Stimulated activated CD8-positive, alpha-beta memory T cell treated with anti-CD3 and anti-CD28 coated beads, Interleukin-2, amount 100 ng/mL, for 1 hour (primary cell): Measurements from ENCODE around the gene NAA15.
A peak's percentile ranks its signal among the peaks of the same experiment; 100 is the strongest.
"Not testable (repeated sequence)": the region's sequence is repeated elsewhere in the genome, so short reads cannot be mapped to it uniquely, and the experiment has no call there.

Experiments
- DNase-seq, 2 donors: peaks; one replicate each; pipeline ENCODE4 v3.0.0-alpha.2; 2020; ENCODE audit warnings: low read depth in 2 of 2

The NAA15 gene

DNA sequence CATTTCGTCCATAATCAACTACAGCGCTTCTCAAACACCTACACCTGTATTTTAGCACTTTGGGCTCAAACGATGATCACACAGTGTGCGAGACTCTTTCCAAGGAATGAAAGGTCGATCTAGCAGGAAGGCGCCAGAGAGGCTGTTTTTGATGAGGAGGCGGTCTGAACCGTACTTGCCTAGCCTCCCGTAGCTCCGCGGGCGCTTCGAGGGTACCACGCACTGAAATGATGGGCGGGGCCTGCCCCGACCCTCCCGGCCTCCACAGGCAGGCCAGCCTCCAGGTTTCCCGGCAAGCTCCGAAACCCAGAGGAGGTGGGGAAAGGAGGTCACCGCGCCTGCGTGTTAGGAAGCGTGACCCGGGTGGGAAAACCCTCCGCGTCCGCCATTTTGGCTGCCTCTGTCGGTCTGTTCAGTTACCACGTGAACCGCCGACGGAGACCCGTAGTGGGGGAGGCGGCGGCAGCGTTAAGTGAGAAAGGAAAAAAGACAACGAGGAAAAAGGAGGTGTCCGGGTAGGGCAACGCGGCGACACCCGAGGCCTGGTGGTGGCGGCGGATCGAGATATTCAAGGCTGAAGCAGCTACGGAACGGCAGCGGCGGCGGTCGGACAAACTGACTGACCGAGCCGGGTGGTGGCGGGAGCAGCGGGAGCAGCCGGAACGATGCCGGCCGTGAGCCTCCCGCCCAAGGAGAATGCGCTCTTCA lies at the start of gene NAA15:
NAA15 (plus strand) TSS at position 393 of the 708 bp plus-strand sequence; CDS start at position 666, 273 bp downstream.
- DNase-seq, result peak; percentile 92 to 96

DNA sequence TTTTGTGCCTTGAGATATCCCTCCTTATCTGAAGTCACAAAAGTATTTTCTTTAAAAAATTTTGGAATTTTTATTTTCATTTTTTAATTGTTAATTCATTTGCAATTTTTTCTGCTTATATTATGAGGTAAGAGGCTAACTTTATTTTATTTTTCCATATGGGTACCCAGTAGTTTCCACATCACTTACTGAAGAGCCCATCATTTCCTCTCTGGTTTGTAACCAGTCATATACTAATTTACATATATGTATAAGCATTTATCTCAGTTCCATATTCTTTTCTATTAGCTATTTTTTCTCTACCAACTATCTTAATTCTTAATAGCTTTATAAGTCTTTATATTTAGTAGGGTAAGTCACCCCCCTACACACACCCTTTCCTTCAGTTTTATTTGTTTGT lies 48.3 kb upstream of the NAA15 start:
- DNase-seq, result no peak

DNA sequence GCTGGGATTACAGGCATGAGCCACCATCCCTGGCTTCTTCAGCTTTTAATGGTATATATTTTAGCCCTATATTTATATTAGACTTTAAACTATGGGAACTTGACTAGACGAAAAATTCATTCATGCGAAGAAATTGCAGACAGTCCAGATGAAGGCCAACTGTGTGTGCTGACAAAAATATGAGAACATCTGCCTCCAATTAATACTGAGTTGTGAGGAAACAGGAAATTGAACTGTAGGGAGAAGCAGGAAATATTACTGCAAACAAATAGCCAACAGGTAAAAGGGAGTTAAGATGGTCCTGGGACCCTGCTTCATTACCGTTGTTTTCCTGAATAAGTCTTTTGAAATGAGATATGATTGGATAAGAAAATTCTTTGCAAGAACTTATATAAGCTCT lies 47.6 kb upstream of the NAA15 start:
- no peak for DNase-seq

DNA sequence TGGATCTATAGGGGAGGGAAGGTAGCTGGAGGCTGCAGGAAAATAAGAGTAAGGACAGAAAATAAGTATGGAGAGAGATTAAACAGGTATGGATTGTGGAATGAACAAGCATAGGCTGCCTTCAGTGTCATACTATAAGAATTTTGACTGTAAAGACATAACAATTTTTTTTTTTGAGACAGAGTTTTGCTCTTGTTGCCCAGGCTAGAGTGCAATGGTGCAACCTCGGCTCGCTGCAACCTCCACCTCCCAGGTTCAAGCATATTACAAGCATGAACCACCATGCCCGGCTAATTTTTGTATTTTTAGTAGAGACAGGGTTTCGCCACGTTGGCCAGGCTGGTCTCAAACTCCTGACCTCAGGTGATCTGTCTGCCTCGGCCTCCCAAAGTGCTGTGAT lies 45.7 kb upstream of the NAA15 start:
- not testable (repeated sequence) for DNase-seq

DNA sequence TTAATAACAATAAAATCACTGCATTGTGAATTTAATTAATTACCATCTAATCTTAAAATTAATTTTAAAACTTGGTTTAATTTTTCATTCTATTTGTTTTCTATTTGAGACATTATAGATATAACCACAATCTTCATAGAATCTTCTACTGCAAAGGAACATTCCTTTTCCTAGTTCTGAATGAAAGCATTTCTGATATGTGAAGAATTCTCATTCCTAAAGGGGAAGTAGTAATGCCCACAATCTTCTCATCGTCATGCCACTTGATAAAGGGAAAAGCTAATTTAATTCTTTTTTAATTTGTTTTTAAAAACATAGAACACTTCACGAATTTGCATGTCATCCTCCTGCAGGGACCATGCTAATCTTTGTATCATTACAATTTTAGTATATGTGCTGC lies 45.0 kb upstream of the NAA15 start:
- DNase-seq, result no peak

DNA sequence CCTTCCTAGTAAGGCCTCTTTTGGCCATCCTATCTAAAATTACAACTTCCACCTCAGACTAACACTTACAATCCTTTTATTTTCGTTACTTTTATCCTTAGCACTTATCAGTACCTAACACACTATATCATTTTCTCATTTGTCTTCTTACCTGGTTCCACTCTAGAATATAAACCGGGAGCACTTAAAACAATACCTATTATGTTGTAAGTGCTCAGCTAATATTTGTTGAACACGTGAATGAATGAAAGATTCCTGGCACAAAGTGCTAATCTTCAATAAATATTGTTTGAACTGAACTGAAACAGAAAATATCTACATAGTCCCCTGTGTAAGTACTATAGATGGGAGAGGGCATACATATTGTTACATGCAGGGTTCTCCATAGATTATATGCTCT lies 35.7 kb upstream of the NAA15 start:
- no peak for DNase-seq

DNA sequence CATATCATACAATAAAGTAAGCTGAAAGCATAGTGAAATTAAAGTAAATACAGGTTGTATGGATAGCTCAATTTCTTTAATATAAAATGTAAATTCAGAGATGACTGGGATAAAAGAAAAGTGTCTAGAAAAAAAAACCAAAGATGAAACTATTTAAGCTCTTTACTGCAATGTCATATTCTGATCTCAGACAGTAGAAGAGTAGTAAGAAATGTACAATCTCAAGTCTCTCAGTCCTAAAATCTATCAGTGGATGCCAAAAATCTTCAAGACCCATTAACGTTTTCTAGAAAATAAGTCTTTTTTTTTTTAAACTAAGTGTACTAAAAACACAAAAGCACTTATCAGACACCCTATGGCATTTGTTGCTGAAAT lies 35.1 kb upstream of the NAA15 start:
- no peak for DNase-seq

DNA sequence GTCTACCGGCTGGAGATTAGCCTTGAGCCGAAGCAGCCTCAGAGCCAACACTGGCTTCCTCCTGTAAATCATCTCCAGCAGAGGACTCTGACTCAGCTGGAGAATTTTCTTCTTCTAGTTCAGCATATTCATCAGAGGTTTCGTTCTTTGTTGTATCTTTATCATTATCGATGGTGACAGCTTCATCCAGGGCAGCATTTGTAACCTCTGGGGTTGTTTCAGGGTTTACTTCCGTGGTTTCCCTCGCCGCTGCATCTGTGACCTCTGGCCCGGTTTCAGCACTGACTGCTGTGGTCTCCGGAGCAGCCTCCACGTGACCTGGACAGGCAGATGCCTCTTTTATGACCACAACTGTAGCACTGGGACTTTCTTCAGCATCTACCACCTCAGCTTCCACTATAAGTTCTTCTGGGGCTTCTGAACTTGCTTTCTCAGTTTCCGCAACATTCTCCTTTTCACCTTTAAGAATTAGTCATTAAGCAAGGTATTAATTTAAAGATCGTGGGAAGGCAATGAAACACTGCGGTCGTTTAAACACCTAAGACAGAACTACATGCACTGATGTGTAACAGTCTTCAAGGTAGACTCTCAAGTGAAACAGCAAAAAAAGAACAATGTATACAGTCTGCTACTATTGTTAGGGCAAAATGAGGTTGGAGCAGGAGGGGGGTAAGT lies 34.6 kb upstream of the NAA15 start:
- DNase-seq, result peak; percentile 31 to 33

DNA sequence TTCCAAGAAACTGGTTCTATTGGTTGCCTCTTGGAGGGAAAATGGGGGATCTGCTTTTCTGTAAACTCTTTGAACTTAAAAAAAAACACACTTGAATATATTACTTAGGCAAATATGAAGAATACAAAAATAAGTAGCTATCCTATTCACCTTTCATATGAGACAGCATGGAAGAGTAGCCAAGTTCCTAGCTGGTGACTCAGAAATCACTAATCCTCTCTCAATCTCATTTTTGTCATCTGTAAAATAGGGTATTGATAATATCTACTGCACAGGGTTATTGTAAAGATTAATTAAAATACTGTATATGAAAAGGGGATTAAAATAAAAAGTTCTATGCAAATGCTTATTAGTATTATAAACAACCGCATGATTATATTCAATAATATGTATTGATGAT lies 34.0 kb upstream of the NAA15 start:
- no peak for DNase-seq

DNA sequence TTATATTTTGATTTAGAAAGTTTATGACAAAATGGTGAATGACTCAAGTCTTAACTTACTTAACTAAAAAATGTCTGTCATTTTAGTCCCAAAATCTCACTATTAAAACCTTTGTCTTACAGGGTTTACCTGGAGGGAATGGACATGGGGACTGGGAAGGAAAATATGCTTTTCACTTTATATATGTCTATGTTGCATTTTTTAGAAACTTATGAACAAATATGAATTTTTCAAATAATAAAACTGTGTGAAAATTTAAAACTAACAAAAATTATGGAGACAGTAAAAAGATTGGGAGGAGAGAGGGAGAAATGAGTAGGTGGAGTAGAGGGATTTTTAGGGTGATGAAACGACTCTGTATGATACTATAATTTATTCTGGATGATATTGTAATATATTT lies 27.5 kb upstream of the NAA15 start:
- no peak for DNase-seq

DNA sequence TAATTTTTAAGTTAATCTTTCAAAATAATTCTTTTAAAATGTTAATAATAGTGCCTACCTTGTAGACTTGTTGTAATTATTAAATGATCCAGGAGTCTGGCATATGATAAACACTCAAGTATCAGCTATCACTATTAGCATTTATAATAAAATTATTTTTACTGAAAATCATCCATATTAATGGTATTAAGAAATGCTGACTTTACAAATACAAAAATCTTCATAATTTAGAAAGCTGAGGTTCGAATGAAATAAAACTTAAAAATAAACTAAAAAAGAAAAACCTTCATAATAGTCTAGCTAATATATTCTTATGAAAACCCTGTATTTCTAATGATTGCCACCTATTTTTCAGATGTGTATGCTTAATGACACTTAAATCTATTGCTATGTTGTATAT lies 26.5 kb upstream of the NAA15 start:
- no peak for DNase-seq

DNA sequence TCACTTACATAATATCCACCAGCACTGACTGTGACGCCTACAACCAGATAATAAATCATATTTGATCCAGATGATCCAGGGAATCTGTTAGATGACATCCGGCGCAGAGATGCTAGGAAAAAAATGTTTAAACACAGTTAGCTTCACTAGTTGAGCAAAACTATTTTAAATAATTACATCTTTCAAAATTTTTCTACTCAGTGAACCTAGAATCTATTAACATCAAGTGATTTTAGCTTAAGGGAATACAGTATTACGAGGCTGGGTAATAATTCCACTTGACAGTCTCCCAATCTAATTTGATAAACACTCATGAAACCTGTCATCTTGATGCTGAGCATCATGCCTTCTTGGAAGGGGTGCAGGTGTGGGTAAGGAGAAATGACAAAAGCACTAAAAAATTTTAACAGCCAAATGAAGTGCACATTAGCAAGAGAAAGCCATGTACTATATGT lies 26.0 kb upstream of the NAA15 start:
- DNase-seq, result no peak

DNA sequence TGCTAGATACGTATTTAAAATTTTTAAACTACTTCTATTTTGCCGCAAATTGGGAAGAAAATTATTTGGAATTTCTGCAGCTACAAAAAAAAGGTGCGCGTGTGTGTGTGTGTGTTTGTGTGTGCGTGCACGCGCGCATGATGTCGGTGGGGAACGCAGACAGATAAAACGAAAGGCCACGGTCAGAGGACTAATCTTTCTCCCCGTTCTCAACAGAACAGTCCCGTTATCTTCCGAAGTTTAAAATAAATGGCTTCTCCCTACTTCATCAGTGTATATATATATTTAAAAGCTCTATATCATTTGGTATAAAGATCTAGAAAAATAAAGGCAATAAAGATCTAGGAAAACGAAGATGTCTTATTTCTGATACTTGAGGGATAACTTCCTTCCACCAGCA lies 22.8 kb upstream of the NAA15 start:
- DNase-seq, result no peak

DNA sequence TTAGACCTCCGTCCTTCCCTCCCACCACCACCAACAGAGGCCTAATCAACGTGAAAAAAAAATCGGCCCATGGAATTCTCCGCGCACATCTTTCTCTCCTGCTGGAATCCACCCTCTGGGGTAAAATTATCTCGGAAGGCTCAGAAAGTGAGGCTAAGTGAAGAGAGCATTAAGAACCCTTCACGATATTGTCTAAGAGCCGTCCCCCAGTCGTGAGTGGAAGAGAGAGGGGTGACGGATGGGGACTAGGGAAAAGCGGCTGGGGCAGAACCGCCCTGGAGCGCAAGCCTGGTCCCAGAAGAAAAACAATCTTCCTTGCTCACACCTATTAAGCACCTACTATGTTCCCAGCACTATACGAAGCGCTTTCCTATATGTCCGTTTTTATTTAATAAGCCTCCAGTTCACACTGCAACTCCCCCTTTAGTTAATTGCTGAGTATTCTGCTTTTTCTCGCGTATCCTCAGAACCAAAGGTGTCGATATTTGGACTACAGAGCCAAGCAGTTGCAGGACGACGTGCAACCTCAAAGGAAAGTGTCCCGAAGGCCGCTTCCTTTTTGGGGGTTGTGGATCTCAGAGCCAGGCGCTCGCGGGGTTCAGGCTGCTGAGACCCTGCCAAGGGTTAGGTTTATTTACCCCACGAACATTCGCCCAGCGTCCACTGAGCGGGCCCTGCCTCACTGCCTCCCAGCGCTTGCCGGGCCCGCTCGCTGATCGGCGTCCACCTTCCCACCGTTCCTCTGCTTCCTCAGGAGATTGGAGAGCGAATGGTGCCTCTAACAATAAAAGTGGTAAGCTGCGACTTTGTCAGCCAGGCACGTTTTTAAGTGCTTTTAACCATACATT lies 22.2 kb upstream of the NAA15 start:
- DNase-seq, result no peak

DNA sequence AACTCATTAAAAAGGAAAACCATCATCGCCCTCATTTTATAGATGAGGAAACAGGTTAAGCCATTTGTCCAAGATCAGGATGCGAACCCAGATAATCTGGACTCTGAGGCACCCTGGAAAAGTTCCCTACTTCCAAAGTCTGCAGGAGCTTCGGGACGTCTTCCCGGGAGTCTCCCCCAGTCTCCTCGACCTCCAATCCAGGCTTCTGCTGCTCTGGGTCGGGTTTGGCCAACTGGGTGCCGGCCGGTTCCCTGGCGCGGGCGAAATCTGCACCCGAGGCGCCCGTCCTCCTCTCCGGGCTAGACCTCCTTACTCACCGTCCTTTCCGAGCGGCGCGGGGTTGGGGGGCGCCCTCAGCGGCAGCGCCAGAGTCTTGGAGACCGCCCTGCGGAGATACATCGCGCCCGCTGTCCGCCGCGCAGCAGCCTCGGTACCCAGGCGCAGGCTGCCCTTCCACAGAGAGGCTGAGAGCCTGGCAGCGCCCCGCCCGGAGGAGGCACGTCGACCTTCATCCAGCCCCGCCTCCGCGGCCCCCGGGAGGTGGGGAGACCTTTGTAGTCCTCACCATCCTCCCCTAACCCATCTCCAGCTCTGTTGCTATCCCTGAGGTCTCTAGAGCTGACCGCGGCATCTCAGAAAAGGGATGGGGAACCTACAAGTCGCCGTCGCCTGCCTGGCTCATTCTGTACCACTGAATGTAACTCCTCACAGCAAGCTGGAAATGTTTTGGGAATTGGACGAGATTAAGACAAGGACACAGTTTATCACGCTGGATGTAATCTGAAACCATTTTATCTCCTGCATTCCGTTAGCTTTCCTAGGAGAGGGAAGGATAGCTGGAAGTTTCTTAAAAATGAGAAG lies 21.3 kb upstream of the NAA15 start, which contains the start of gene MGARP:
MGARP (minus strand) TSS at position 466 of the 861 bp plus-strand sequence; CDS start at position 399, 67 bp downstream.
- no peak for DNase-seq

DNA sequence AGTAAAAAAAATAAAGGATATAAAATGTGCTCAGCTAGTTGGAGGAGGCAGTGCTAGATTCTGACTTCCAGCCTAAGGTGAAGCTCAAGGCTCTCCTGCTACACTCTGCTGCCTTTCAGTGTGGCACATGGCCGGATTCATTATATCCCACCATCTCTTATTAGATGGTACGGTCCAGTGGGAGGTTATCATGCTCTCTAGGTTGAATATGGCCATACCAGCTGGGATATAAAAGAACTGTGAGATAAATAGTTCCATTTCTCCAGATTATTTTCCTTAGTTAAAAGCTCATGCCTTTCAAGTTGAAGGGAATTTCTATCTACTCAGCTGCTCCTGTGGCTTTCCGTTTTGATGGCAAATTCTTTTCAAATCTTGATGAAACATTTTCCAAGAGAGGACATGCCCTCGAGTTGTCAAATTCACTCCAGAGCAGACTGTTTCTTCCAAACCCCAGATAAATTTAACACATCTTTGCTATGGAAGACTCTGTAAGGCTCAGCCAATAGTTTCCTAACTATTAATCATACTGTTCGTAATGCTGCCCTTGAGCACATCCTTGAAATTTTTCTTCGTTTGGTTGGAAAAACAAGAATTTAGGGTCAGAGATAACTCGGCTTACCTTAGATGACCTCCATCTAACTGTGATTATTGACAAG lies 19.1 kb upstream of the NAA15 start:
- no peak for DNase-seq

DNA sequence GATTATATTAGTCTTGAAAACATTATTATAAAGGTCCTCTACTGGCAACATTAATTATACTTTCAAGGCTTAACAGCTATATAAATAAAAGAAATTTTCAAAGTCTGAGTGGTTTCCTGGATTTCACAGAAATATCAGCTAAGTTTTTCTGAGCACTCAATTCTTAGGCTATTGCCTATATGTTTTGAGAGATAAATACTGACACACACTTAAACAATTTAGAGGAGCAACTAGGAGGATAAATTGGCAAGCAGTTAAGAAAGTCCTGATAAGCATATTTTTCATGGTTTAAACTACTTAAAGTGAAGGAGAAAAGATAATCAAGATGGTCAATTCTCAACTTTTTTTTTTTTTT lies 18.6 kb upstream of the NAA15 start:
- no peak for DNase-seq

DNA sequence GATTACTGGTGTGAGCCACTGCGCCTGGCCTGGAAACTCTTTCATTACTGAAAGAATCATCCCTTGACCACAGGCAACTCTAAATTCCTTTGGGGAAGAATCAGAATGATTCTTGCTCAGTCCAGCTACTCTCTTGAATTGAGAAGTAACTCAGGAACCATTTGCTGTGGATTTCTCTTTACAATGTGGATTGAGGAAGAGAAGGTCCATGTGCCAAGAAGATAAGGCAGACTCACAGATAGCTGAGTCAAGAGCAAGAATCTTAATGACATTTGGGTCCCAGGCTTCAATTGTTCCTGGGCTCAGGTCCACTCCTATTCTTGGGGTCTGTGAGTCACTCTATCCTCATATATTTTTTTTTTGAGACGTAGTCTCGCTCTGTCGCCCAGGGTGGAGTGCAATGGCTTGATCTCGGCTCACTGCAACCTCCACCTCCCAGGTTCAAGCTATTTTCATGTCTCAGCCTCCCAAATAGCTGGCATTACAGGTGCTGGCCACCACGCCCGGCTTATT lies 15.1 kb upstream of the NAA15 start:
- DNase-seq, result no peak

DNA sequence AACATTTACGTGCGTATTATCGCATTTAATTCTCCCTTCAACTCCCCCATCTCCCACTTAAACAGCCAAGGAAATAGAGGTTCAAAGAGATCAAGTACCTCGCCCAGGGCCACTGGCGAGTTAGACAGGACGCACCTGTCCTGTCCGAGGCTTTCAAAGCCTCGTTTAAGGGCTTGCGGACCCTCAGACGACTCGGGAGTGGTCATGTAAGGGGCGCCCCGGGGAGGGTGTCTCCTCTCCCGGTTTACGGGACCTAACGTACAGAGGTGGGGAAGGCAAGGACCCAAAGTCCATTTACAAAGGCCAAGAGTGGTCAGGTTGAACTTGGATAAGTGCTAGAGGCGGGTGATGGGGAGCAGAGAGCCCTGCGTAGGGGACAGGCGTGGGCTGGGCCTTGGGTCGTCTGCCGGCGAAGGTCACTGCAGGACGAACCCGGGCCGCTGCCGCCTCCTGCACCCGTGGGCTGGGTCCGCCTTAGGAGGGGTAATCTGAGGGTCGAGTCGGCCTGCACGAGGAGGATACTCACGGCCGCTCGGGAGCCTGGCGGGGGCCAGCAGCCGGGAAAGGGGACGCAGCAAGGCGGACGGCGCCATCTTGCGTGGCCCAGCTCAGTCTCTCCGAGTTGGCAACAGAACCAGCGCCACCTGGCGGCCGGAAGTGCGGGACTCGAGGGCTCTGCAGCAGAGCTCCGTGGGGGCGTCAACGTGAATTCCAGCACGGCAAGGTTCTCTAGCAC lies 5.9 kb upstream of the NAA15 start:
- peak; percentile 97 to 98 for DNase-seq

DNA sequence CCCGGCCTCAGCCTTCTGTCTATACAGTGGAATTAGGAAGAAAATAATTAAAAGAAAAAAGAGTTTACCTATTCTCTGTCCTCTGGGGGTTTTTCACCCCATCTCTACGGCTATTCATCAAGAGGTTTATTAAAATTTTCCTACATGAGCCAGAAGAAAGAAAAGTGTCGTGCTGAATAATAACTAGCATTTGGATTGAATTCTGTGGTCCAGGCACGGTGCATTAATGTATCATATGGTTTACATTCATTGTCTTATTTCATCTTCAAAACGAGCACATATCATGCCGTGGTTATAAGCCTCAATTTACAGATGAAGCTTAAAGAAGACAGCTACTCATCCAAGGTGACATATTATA lies 5.4 kb upstream of the NAA15 start:
- no peak for DNase-seq
